Common myeloid progenitor, CD34-positive (primary cell): ENCODE data around the gene DHX32.

Experiments
- CTCF ChIA-PET: fragments of 350-600 bp; sonication (Branson Sonifier 250); formaldehyde crosslinking; loops from one replicate; lab custom pipeline; 2021; ENCODE audit warnings: antibody characterized with exemption; lab: Charles Lee
- POLR2A ChIA-PET: fragments of 350-600 bp; sonication (Branson Sonifier 250); formaldehyde crosslinking; loops from one replicate; lab custom pipeline; 2021; ENCODE audit warnings: antibody characterized with exemption; lab: Charles Lee
- DNase-seq, 3 donors: peaks; one replicate each; pipeline versions ENCODE4 v3.0.0 to v3.0.0-alpha.2; 2013
- H3K27ac ChIP-seq, 2 experiments: 1 replicate in 1 of 2; 2 replicates in 1 of 2; pipeline ENCODE4 v1.7.0; 2013; ENCODE audit warnings: inconsistent platforms in 2 of 2, low read length in 2 of 2, mild to moderate bottlenecking in 2 of 2, low read depth in 1 of 2, moderate library complexity in 1 of 2; ENCODE audit not compliant: severe bottlenecking in 2 of 2, insufficient read depth in 1 of 2, poor library complexity in 1 of 2
- H3K27me3 ChIP-seq, 5 experiments: replicated peaks in 2 of 5; 1 replicate in 3 of 5; 2 replicates in 2 of 5; pipeline versions ENCODE4 v1.6.1 to v1.7.0; 2013; ENCODE audit warnings: low read length in 4 of 5, mild to moderate bottlenecking in 2 of 5, moderate library complexity in 2 of 5, inconsistent platforms in 1 of 5; ENCODE audit not compliant: insufficient read depth in 5 of 5, control insufficient read depth in 4 of 5
- H3K36me3 ChIP-seq, 4 experiments: 1 replicate in 2 of 4; 2 replicates in 2 of 4; pipeline versions ENCODE4 v1.6.1 to v1.7.0; 2013; ENCODE audit warnings: low read length in 3 of 4, control low read depth in 1 of 4, mild to moderate bottlenecking in 1 of 4; ENCODE audit not compliant: control insufficient read depth in 4 of 4, insufficient read depth in 4 of 4
- H3K4me1 ChIP-seq, 4 experiments: 1 replicate in 3 of 4; 2 replicates in 1 of 4; pipeline versions ENCODE4 v1.6.1 to v1.7.1; 2013; ENCODE audit warnings: low read length in 3 of 4, mild to moderate bottlenecking in 3 of 4, control low read depth in 1 of 4, inconsistent platforms in 1 of 4, moderate library complexity in 1 of 4; ENCODE audit not compliant: control insufficient read depth in 4 of 4, insufficient read depth in 4 of 4; ENCODE audit errors: control extremely low read depth in 1 of 4
- H3K4me3 ChIP-seq, 7 experiments: 1 replicate in 4 of 7; 2 replicates in 3 of 7; pipeline versions ENCODE4 v1.5.1 to v1.7.0; 2013; ENCODE audit warnings: mild to moderate bottlenecking in 7 of 7, low read length in 6 of 7, moderate library complexity in 6 of 7, inconsistent platforms in 2 of 7, low read depth in 2 of 7, control low read depth in 1 of 7; ENCODE audit not compliant: insufficient read depth in 4 of 7, control insufficient read depth in 1 of 7; ENCODE audit errors: extremely low read depth in 1 of 7
- H3K9me3 ChIP-seq, 5 experiments: 1 replicate in 4 of 5; 2 replicates in 1 of 5; pipeline versions ENCODE4 v1.6.1 to v1.7.1; 2013; ENCODE audit warnings: low read length in 4 of 5, mild to moderate bottlenecking in 2 of 5, inconsistent platforms in 1 of 5, low read depth in 1 of 5, moderate library complexity in 1 of 5; ENCODE audit not compliant: control insufficient read depth in 4 of 5, insufficient read depth in 2 of 5; ENCODE audit errors: control extremely low read depth in 1 of 5
- WGBS: methylation state at CpG from one replicate; pipeline ENCODE4 v1.1.5; 2013; ENCODE audit not compliant: insufficient coverage; 5-methylcytosine and 5-hydroxymethylcytosine counted together

Gene DHX32

GRCh38 chr10:125811251-125811650, 69.8 kb downstream of the DHX32 start:
- Histone ChIP-seq H3K27ac (no peak overlapping the region), H3K4me3 (no peak overlapping the region), H3K36me3 (peaks cover 17 to 82% (median 45%) of the 10 kb centered on the region in 4 experiments), H3K9me3 (peaks cover 0 to 5% (median 0%) of the 10 kb centered on the region in 5 experiments), H3K27me3 (no peaks in the 10 kb centered on the region), H3K4me1 (no peaks in the 10 kb centered on the region)
- ChIA-PET CTCF (no interaction called here), POLR2A (no interaction called here)
- WGBS = 100% methylated on average over 1 of the region's 1 CpG
- DNase-seq = no peak

- ChIA-PET POLR2A (interaction anchor here (0.6 kb wide), 1 partner anchor 87 kb away, joined by 3 read pairs; no protein-coding TSS in a partner anchor), CTCF (interaction anchor here (1.2 kb wide), 2 partner anchors 10 to 16 kb away, joined by 3 read pairs; no protein-coding TSS in a partner anchor)
- no peaks in the 10 kb centered on the region for H3K27me3 ChIP-seq
- H3K4me1 ChIP-seq = no peaks in the 10 kb centered on the region
- H3K9me3 ChIP-seq = peaks cover 0 to 5% (median 0%) of the 10 kb centered on the region in 5 experiments
- WGBS = 100% methylated on average over 1 of the region's 1 CpG
- peaks cover 5 to 79% (median 44%) of the 10 kb centered on the region in 4 experiments for H3K36me3 ChIP-seq
- no peak overlapping the region for H3K4me3 ChIP-seq
- no peak for DNase-seq
- no peak overlapping the region for H3K27ac ChIP-seq
Observed at GRCh38 chr10:125808047-125808446, 73.0 kb downstream of the DHX32 start.

- no peaks in the 10 kb centered on the region for H3K4me1 ChIP-seq
- POLR2A ChIA-PET = no interaction called here
- H3K9me3 ChIP-seq = no peaks in the 10 kb centered on the region
- WGBS = 100% methylated on average over 4 of the region's 7 CpGs
- H3K4me3 ChIP-seq = no peak overlapping the region
- no peak for DNase-seq
- no peak overlapping the region for H3K27ac ChIP-seq
- no peaks in the 10 kb centered on the region for H3K27me3 ChIP-seq
- CTCF ChIA-PET = interaction anchor here (1.0 kb wide), 1 partner anchor 14 kb away, joined by 3 read pairs; no protein-coding TSS in a partner anchor
- H3K36me3 ChIP-seq = peaks cover 2 to 70% (median 44%) of the 10 kb centered on the region in 4 experiments
Observed at GRCh38 chr10:125802739-125803138, 78.4 kb downstream of the DHX32 start.

GRCh38 chr10:125802131-125802530, 79.0 kb downstream of the DHX32 start:
- Histone ChIP-seq H3K9me3 (no peaks in the 10 kb centered on the region), H3K27ac (no peak overlapping the region), H3K4me1 (no peaks in the 10 kb centered on the region), H3K27me3 (no peaks in the 10 kb centered on the region), H3K4me3 (no peak overlapping the region), H3K36me3 (peaks cover 2 to 70% (median 45%) of the 10 kb centered on the region in 4 experiments)
- no peak for DNase-seq
- ChIA-PET CTCF (interaction anchor here (1.0 kb wide), 1 partner anchor 13 kb away, joined by 3 read pairs; no protein-coding TSS in a partner anchor), POLR2A (no interaction called here)
- 98% methylated on average over 5 of the region's 5 CpGs for WGBS

- CTCF ChIA-PET = no interaction called here
- Histone ChIP-seq H3K27ac (no peak overlapping the region), H3K4me3 (no peak overlapping the region), H3K27me3 (no peaks in the 10 kb centered on the region), H3K9me3 (no peaks in the 10 kb centered on the region), H3K36me3 (peaks cover 0 to 70% (median 44%) of the 10 kb centered on the region in 4 experiments), H3K4me1 (no peaks in the 10 kb centered on the region)
- POLR2A ChIA-PET = no interaction called here
- WGBS = 100% methylated on average over 1 of the region's 1 CpG
- no peak for DNase-seq
Observed at GRCh38 chr10:125801574-125801973, 79.5 kb downstream of the DHX32 start.

- no peaks in the 10 kb centered on the region for H3K9me3 ChIP-seq
- no peaks in the 10 kb centered on the region for H3K4me1 ChIP-seq
- 100% methylated on average over 3 of the region's 8 CpGs for WGBS
- no peak for DNase-seq
- no peak overlapping the region for H3K27ac ChIP-seq
- POLR2A ChIA-PET = no interaction called here
- CTCF ChIA-PET = no interaction called here
- peaks cover 2 to 72% (median 46%) of the 10 kb centered on the region in 4 experiments for H3K36me3 ChIP-seq
- no peak overlapping the region for H3K4me3 ChIP-seq
- no peaks in the 10 kb centered on the region for H3K27me3 ChIP-seq
Observed at GRCh38 chr10:125799451-125800182, 81.5 kb downstream of the DHX32 start.

GRCh38 chr10:125797994-125798662, 83.0 kb downstream of the DHX32 start:
- no peak for DNase-seq
- Histone ChIP-seq H3K27ac (no peak overlapping the region), H3K9me3 (no peaks in the 10 kb centered on the region), H3K4me3 (no peak overlapping the region), H3K27me3 (no peaks in the 10 kb centered on the region), H3K4me1 (no peaks in the 10 kb centered on the region), H3K36me3 (peaks cover 4 to 68% (median 49%) of the 10 kb centered on the region in 4 experiments)
- 96% methylated on average over 4 of the region's 5 CpGs for WGBS
- ChIA-PET CTCF (no interaction called here), POLR2A (no interaction called here)
